HG02642 (cell line): Measurements from ENCODE around the gene TCP11L1.
"Not testable (repeated sequence)": the region's sequence is repeated elsewhere in the genome, so short reads cannot be mapped to it uniquely, and the experiment has no call there.

ENCODE experiments used
- ATAC-seq: cut with Tn5 transposase; IDR thresholded peaks from one replicate; pipeline ENCODE4 v1.9.1; 2021; ENCODE audit warnings: mild to moderate bottlenecking; ENCODE audit not compliant: unreplicated experiment, poor library complexity

The TCP11L1 gene

GRCh38 chr11:33027846-33028536, 11.4 kb upstream of the TCP11L1 start:
- ATAC-seq = no peak

GRCh38 chr11:33028537-33028914, 10.8 kb upstream of the TCP11L1 start:
- ATAC-seq = no peak

- ATAC-seq = not testable (repeated sequence)
These were observed 10.2 kb upstream of the TCP11L1 start for GRCh38 chr11:33029218-33029617.

- ATAC-seq = no peak
These were observed 5.9 kb upstream of the TCP11L1 start for GRCh38 chr11:33033493-33033892.

GRCh38 chr11:33035011-33035410, 4.4 kb upstream of the TCP11L1 start:
- no peak for ATAC-seq

GRCh38 chr11:33040033-33040861, 875 bp downstream of the TCP11L1 start:
- peak; percentile 28 for ATAC-seq

GRCh38 chr11:33040862-33041453, 1.6 kb downstream of the TCP11L1 start:
- peak; percentile 20 for ATAC-seq

- no peak for ATAC-seq
These were observed 4.0 kb downstream of the TCP11L1 start for GRCh38 chr11:33043221-33043830.

GRCh38 chr11:33044285-33044756, 4.9 kb downstream of the TCP11L1 start:
- ATAC-seq = no peak

- ATAC-seq = no peak
These were observed 6.3 kb downstream of the TCP11L1 start for GRCh38 chr11:33045551-33046255.

GRCh38 chr11:33048701-33049100, 9.3 kb downstream of the TCP11L1 start:
- ATAC-seq = not testable (repeated sequence)

GRCh38 chr11:33049565-33050408, 10.4 kb downstream of the TCP11L1 start:
- not testable (repeated sequence) for ATAC-seq

GRCh38 chr11:33052231-33052630, 12.9 kb downstream of the TCP11L1 start:
- no peak for ATAC-seq

GRCh38 chr11:33055375-33055774, 16.0 kb downstream of the TCP11L1 start:
- ATAC-seq = no peak

- ATAC-seq = no peak
These were observed 17.9 kb downstream of the TCP11L1 start for GRCh38 chr11:33057284-33057683.

- no peak for ATAC-seq
These were observed 20.1 kb downstream of the TCP11L1 start for GRCh38 chr11:33059331-33060007.

- no peak for ATAC-seq
These were observed 20.9 kb downstream of the TCP11L1 start for GRCh38 chr11:33060271-33060670.

- no peak for ATAC-seq
These were observed 22.8 kb downstream of the TCP11L1 start for GRCh38 chr11:33062137-33062536.
